GM19023 (cell line): Measurements from ENCODE around the gene BIRC2.
A peak's percentile ranks its signal among the peaks of the same experiment; 100 is the strongest.

Source experiments
- ATAC-seq: cut with Tn5 transposase; IDR thresholded peaks from one replicate; pipeline ENCODE4 v1.9.1; 2021; ENCODE audit warnings: mild to moderate bottlenecking, moderate library complexity; ENCODE audit not compliant: unreplicated experiment

BIRC2 gene

GRCh38 chr11:102399189-102399588, 52.2 kb downstream of the BIRC2 start:
- no peak for ATAC-seq

GRCh38 chr11:102400603-102401002, 53.6 kb downstream of the BIRC2 start:
- ATAC-seq, result no peak

- ATAC-seq, result no peak
These were observed 54.9 kb downstream of the BIRC2 start for GRCh38 chr11:102401905-102402304.

GRCh38 chr11:102402548-102402947, 55.5 kb downstream of the BIRC2 start:
- no peak for ATAC-seq

GRCh38 chr11:102405501-102405900, 58.5 kb downstream of the BIRC2 start:
- no peak for ATAC-seq

GRCh38 chr11:102406099-102406498, 59.1 kb downstream of the BIRC2 start:
- ATAC-seq, result no peak

- no peak for ATAC-seq
These were observed 60.9 kb downstream of the BIRC2 start for GRCh38 chr11:102407901-102408300.

DNA sequence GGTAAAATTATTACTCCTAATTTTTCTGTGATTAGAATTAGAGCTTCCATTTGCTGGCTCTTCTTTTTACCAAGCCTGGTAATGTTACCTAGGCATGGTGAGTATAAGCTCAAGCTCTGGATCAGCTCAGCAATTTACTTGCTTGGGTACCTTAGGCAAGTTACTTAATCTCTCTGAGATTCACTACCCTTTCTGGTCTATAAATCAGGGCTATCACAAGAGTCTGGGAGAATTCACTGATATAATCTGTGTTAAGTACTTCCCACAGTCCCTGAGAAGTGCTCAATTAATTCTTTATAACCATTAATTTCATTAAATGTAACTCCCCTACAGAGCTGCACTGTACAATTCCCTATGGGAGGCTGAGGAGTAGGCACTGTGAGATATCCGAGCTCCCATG, 61.3 kb downstream of the BIRC2 start:
- no peak for ATAC-seq

GRCh38 chr11:102410382-102410784, 63.4 kb downstream of the BIRC2 start:
- ATAC-seq, result no peak

- ATAC-seq, result no peak
These were observed 64.1 kb downstream of the BIRC2 start for GRCh38 chr11:102411142-102411541.

DNA sequence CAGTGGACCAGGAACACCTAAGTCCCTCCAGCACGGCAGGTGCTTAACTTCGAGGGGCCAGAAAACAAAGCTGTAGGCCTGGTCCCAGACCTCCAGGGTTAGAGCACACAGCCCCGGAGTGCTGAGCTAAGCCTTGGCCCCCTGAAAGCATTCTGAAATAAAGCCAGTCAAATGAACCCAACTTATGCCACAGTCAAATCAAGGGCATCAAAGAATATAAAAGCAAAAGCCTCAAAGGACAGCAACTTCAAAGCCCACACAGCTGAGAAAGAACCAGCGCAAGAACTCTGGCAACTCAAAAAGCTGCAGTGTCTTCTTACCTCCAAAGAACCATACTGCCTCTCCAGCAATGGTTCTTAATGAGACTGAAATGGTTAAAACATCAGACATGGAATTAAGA, 66.5 kb downstream of the BIRC2 start:
- no peak for ATAC-seq

- ATAC-seq, result no peak
These were observed 67.5 kb downstream of the BIRC2 start for GRCh38 chr11:102414559-102414958.

GRCh38 chr11:102415304-102415916, 68.4 kb downstream of the BIRC2 start:
- no peak for ATAC-seq

DNA sequence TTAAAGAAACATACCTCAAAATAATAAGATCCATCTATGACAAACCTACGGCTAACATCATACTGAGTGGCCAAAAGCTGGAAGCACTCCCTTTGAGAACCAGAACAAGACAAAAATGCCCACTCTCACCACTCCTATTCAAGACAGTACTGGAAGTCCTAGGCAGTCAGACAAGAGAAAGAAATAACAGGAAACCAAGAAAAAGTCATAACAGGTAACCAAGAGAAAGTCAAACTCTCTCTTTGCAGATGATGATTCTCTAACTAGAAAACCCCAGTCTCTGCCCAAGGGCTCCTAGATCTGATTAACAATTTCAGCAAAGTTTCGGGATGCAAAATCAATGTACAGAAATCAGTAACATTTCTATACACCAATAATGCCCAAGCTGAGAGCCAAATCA, 70.0 kb downstream of the BIRC2 start:
- ATAC-seq, result no peak

- no peak for ATAC-seq
These were observed 72.2 kb downstream of the BIRC2 start for GRCh38 chr11:102419181-102419580.

- peak; percentile 84 for ATAC-seq
These were observed 73.5 kb downstream of the BIRC2 start for GRCh38 chr11:102420547-102420946.

- ATAC-seq, result no peak
These were observed 74.2 kb downstream of the BIRC2 start for GRCh38 chr11:102421261-102421660.

DNA sequence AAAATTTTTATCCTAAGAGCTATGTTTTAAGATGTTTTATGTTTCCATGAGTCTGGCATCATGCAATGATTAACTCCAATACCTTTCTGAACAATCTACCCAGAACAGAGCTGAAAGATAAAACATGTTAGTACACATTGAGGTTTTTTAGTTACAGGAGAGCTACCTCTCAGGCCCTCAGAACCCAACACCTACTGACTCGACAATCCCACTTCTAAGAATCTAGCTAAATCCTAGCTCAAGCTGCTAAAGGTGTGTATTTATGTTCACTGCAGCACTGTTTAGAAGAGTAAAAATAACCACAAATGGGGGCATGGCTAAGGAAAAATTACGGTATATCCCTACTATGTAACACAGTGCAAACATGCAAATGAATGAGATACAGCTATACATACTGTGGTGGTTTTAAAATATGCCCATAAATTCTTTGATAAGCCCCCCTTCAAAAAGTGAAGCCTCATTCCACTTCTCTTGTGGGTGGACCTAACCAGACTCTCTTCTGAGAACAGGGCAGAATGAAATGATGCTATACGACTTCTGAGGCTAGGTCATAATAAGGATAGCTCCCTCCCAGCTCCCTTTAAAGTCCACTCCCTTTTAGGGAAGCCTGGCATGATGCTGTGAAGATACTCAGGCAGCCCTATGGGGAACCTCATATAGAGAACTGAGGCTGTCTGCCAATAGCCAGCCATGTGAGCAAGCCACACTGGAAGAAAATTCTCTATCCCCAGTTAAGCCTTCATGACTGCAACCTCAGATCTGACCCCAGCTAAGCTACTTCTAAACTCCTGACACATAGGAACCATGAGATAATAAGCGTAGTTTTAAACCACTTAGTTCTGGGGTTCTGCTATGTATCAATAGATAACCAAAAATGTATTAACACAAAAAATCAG, 76.1 kb downstream of the BIRC2 start:
- no peak for ATAC-seq

GRCh38 chr11:102423936-102424335, 76.9 kb downstream of the BIRC2 start:
- ATAC-seq, result no peak

DNA sequence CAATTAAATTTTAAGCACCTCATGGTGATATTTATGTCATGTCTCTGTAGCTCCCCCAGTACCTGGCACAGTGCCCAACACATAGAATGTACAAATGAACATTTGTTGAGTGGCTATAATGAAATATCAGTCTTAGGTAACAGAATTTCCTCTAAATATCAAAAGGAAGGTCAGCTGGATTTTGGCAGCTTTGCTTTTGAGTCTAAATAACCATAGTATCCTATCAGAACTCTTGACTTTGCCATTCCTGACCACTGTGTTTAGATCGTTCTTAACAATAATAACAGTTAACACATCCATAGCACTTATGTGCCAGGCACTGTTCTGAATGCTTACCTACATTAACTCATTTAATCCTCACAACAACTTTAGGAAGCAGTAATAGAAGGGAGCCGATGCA, 79.0 kb downstream of the BIRC2 start:
- no peak for ATAC-seq

GRCh38 chr11:102426570-102426969, 79.6 kb downstream of the BIRC2 start:
- ATAC-seq, result no peak

DNA sequence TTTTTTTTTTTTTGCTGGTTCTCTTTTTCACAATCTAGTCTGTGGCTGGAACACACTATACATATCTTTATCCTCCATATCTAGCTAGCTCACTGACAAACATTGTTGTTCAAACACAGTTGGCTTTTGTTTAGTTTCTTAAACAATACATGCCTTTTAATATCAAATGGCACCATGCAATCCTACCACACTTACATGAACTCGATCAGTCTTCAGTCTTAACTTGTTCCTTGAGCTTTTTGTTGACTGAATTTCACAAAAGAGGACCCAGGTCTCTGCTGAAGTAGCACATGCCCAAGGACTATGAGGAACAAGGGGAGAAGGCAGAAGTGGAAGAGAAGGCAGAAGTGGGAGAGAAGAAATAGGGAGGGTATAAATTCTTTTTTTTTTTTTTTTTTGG, 80.1 kb downstream of the BIRC2 start:
- ATAC-seq, result no peak
